ENCODE measurements around the gene UBE2M. TPM values are rescaled to one million over a fixed set of nuclear protein-coding genes. Genes with fewer than 3 reads are reported as not detected.

The UBE2M gene
- total RNA-seq, 1 donor from 2014 or later: 118 TPM

DNA sequence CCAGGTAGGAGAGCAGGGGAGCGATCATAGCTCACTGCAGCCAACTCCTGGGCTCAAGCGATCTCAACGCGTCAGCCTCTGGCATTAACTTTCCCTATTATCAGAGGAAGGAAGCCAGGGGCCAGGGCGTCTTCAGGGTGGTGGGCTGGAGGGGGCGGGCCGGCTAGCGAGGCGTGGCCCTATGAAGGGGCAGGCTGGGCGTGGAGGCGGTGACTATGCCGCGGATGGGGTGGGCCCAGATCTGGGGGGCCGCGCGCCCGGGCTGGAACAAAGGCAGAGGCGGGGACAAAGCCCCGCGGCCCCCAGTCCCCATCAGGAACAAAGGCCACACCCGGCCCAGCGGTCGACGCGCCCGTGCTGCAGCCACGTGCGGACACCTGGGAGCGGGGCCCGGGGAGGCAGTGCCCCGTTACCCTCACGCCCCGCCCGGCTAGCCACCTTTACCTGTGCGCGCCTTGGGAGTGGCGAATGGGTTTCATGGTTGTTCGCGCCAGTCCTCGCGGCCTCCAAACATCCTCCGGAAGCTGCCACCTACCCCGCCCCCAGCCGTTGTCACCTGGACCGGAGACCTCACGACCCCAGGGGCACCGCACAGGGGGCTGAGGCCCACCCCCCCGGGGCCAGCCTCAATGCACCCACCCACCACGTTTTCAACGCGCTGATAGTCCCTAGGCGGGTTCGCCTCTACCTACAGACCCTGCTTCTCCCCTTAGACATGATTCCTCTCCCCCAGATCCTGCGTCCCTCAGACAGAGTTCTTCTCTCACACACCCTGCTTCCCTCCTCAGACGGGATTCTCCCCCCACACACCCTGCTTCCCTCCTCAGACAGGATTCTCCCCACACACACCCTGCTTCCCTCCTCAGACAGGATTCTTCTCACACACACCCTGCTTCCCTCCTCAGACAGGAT is 19.9 kb downstream of the UBE2M start:
- peak; percentile 77 for DNase-seq
- H3K27me3 Mint-ChIP-seq (ENCODE audit: unreplicated experiment): peaks cover 10% of the 10 kb centered on the region
- TF ChIP-seq, protein P1, sequence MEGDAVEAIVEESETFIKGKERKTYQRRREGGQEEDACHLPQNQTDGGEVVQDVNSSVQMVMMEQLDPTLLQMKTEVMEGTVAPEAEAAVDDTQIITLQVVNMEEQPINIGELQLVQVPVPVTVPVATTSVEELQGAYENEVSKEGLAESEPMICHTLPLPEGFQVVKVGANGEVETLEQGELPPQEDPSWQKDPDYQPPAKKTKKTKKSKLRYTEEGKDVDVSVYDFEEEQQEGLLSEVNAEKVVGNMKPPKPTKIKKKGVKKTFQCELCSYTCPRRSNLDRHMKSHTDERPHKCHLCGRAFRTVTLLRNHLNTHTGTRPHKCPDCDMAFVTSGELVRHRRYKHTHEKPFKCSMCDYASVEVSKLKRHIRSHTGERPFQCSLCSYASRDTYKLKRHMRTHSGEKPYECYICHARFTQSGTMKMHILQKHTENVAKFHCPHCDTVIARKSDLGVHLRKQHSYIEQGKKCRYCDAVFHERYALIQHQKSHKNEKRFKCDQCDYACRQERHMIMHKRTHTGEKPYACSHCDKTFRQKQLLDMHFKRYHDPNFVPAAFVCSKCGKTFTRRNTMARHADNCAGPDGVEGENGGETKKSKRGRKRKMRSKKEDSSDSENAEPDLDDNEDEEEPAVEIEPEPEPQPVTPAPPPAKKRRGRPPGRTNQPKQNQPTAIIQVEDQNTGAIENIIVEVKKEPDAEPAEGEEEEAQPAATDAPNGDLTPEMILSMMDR (IDR thresholded peaks at IDR 0.05; ENCODE audit: partially characterized antibody, unreplicated experiment): no peak
- H3K4me3 Mint-ChIP-seq (ENCODE audit: unreplicated experiment): peak overlapping the region; percentile 84
- H3K4me1 Mint-ChIP-seq (ENCODE audit: low read depth, unreplicated experiment): no peaks in the 10 kb centered on the region
- H3K36me3 Mint-ChIP-seq (ENCODE audit: unreplicated experiment): no peaks in the 10 kb centered on the region
- peak overlapping the region; percentile 62 for H3K27ac Mint-ChIP-seq (ENCODE audit: unreplicated experiment)
- no peaks in the 10 kb centered on the region for H3K9me3 Mint-ChIP-seq (ENCODE audit: unreplicated experiment)

DNA sequence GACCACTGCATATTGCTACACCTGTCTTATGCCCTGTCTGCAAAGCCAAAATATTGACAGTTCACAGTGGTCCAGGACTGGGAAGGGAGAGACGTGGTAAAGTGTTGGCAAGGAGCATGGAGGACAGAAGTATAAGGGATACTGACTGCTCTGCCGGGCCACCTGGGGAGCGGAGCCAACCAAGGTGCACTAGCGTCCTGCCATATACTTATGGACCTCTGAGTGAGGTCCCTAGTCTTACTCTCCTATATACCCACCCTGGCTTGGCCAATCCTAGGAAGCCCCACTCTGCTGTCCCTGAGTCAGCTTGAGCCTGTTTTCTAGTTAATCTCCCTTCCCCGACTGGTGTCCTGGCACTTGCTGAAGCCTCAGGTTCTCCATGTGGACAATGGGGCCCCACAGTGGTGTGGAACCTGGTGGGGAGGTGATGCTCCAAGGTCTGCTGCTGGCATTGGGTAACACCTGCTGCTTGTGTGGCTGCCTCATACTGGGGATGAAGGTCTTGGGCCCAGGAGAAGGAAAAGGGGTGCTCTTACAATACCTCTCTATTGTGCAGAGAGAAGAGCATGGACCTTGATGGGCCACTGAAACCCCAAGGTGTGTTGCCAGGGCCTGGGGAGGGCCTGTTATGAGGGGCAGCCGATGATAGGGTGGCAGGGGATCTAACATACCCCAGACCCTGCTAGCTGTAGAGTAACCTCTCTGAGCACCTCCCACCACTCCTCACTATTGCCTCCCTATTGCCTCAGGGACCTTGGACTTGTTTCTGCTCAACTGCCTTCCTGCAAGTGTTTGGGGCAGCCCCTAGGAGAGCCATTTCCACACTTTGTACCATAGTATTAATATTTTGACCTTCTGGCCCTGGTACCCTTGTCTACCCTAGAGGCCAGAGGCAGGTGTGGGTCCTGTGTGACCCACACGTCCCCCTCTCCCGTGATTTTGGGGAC is 21.3 kb downstream of the UBE2M start:
- Mint-ChIP-seq H3K4me3 (ENCODE audit: unreplicated experiment) (peak overlapping the region; percentile 30), H3K9me3 (ENCODE audit: unreplicated experiment) (peaks cover 1% of the 10 kb centered on the region), H3K4me1 (ENCODE audit: low read depth, unreplicated experiment) (no peaks in the 10 kb centered on the region), H3K27me3 (ENCODE audit: unreplicated experiment) (peaks cover 10% of the 10 kb centered on the region), H3K36me3 (ENCODE audit: unreplicated experiment) (no peaks in the 10 kb centered on the region), H3K27ac (ENCODE audit: unreplicated experiment) (no peak overlapping the region)
- DNase-seq: no peak
- TF ChIP-seq, protein P1 (IDR thresholded peaks at IDR 0.05; ENCODE audit: partially characterized antibody, unreplicated experiment): no peak

- Mint-ChIP-seq H3K27me3 (ENCODE audit: unreplicated experiment) (peaks cover 10% of the 10 kb centered on the region), H3K27ac (ENCODE audit: unreplicated experiment) (no peak overlapping the region), H3K4me3 (ENCODE audit: unreplicated experiment) (no peak overlapping the region), H3K36me3 (ENCODE audit: unreplicated experiment) (no peaks in the 10 kb centered on the region), H3K4me1 (ENCODE audit: low read depth, unreplicated experiment) (peaks cover 8% of the 10 kb centered on the region), H3K9me3 (ENCODE audit: unreplicated experiment) (peaks cover 1% of the 10 kb centered on the region)
- TF ChIP-seq, protein P1 (IDR thresholded peaks at IDR 0.05; ENCODE audit: partially characterized antibody, unreplicated experiment): no peak
- no peak for DNase-seq
These were observed 22.6 kb downstream of the UBE2M start for GRCh38 chr19:58535857-58536256.

GRCh38 chr19:58531034-58531840 is 27.2 kb downstream of the UBE2M start:
- Mint-ChIP-seq H3K4me3 (ENCODE audit: unreplicated experiment) (no peak overlapping the region), H3K36me3 (ENCODE audit: unreplicated experiment) (no peaks in the 10 kb centered on the region), H3K4me1 (ENCODE audit: low read depth, unreplicated experiment) (peaks cover 8% of the 10 kb centered on the region), H3K9me3 (ENCODE audit: unreplicated experiment) (peaks cover 1% of the 10 kb centered on the region), H3K27me3 (ENCODE audit: unreplicated experiment) (peaks cover 3% of the 10 kb centered on the region), H3K27ac (ENCODE audit: unreplicated experiment) (no peak overlapping the region)
- TF ChIP-seq, protein P1 (IDR thresholded peaks at IDR 0.05; ENCODE audit: partially characterized antibody, unreplicated experiment): no peak
- DNase-seq: no peak

Data from glutamatergic neuron (in vitro differentiated cells).